MM.1S (cell line): ENCODE results near the gene PPP2R2C.

Source experiments
- CTCF ChIP-seq: fragments of 300-600 bp; sonication (generic); IDR thresholded peaks from 2 replicates; pipeline ENCODE4 v1.5.1; 2016; ENCODE audit warnings: antibody characterized with exemption, low read length, mixed read lengths
- EZH2phosphoT487 ChIP-seq: fragments of 300-600 bp; sonication (generic); IDR thresholded peaks from 2 replicates; pipeline ENCODE4 v1.6.1; 2018; ENCODE audit warnings: antibody characterized with exemption, low read length

GRCh38 chr4:6394671-6395081 lies 77.7 kb downstream of the PPP2R2C start:
- TF ChIP-seq CTCF: no peak
- no peak for TF ChIP-seq EZH2phosphoT487
